Chondrocyte (in vitro differentiated cells): Measurements from ENCODE around the gene OLFML3. TPM values are rescaled to one million over a fixed set of nuclear protein-coding genes. Genes with fewer than 3 reads are reported as not detected.

Experiments
- DNase-seq: peaks from one replicate; pipeline ENCODE4 v3.0.0; 2021; ENCODE audit warnings: mixed read lengths, low spot score
- H3K27ac Mint-ChIP-seq: one replicate; pipeline ENCODE4 v1.8.0; 2021; ENCODE audit warnings: mild to moderate bottlenecking, moderate library complexity, mixed read lengths; ENCODE audit not compliant: unreplicated experiment
- H3K27me3 Mint-ChIP-seq: 2 replicates; pipeline ENCODE4 v1.8.0; 2021; ENCODE audit warnings: low read depth, mixed read lengths
- H3K36me3 Mint-ChIP-seq: 2 replicates; pipeline ENCODE4 v1.8.0; 2021; ENCODE audit warnings: low read depth, mixed read lengths
- H3K4me1 Mint-ChIP-seq: 2 replicates; pipeline ENCODE4 v1.8.0; 2021; ENCODE audit warnings: low read depth, mild to moderate bottlenecking, mixed read lengths
- H3K4me3 Mint-ChIP-seq: one replicate; pipeline ENCODE4 v1.8.0; 2021; ENCODE audit warnings: mild to moderate bottlenecking, moderate library complexity, mixed read lengths; ENCODE audit not compliant: unreplicated experiment
- H3K9me3 Mint-ChIP-seq: 2 replicates; pipeline ENCODE4 v1.8.0; 2021; ENCODE audit warnings: low read depth, mixed read lengths
- CTCF ChIP-seq: fragments of 200-600 bp; sonication (generic); IDR thresholded peaks from 2 replicates; pipeline ENCODE4 v1.5.0; 2021; ENCODE audit warnings: antibody characterized with exemption, mild to moderate bottlenecking, moderate library complexity
- total RNA-seq: library from RNA; stranded (reverse); gene quantifications from 3 replicates; pipeline ENCODE4 v1.2.1, GENCODE V29; 2021

The OLFML3 gene
- total RNA-seq, 1 donor from 2014 or later, result 33.1 TPM

DNA sequence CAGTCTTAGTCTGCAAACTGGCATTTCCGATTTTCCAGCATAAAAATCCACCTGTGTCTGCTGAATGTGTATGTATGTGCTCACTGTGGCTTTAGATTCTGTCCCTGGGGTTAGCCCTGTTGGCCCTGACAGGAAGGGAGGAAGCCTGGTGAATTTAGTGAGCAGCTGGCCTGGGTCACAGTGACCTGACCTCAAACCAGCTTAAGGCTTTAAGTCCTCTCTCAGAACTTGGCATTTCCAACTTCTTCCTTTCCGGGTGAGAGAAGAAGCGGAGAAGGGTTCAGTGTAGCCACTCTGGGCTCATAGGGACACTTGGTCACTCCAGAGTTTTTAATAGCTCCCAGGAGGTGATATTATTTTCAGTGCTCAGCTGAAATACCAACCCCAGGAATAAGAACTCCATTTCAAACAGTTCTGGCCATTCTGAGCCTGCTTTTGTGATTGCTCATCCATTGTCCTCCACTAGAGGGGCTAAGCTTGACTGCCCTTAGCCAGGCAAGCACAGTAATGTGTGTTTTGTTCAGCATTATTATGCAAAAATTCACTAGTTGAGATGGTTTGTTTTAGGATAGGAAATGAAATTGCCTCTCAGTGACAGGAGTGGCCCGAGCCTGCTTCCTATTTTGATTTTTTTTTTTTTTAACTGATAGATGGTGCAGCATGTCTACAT, 2.5 kb upstream of the OLFML3 start:
- no peak overlapping the region for H3K4me3 Mint-ChIP-seq
- DNase-seq, result no peak
- H3K27me3 Mint-ChIP-seq, result no peaks in the 10 kb centered on the region
- peak overlapping the region; percentile 59 for H3K27ac Mint-ChIP-seq
- H3K36me3 Mint-ChIP-seq, result peaks cover 11% of the 10 kb centered on the region
- H3K9me3 Mint-ChIP-seq, result no peaks in the 10 kb centered on the region
- peak; percentile 76 for TF ChIP-seq CTCF
- H3K4me1 Mint-ChIP-seq, result peaks cover 64% of the 10 kb centered on the region

- H3K27ac Mint-ChIP-seq, result no peak overlapping the region
- DNase-seq, result no peak
- H3K27me3 Mint-ChIP-seq, result no peaks in the 10 kb centered on the region
- H3K4me1 Mint-ChIP-seq, result peaks cover 75% of the 10 kb centered on the region
- TF ChIP-seq CTCF, result no peak
- H3K9me3 Mint-ChIP-seq, result no peaks in the 10 kb centered on the region
- peaks cover 5% of the 10 kb centered on the region for H3K36me3 Mint-ChIP-seq
- H3K4me3 Mint-ChIP-seq, result no peak overlapping the region
Observed at GRCh38 chr1:113977906-113978305, 1.4 kb upstream of the OLFML3 start.

DNA sequence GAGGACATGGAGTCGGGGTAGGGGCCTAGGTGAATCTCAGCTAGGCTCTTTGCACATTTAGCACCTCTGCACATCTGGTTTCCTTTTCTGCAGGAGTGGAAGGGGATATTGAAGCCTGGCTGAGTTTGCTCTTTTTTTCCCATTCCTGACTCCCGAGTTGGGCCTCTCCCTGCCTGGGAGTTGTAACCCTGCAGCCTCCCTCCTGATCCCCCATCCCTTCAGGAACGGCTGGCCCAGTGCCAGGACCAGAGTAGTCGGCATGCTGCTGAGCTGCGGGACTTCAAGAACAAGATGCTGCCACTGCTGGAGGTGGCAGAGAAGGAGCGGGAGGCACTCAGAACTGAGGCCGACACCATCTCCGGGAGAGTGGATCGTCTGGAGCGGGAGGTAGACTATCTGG, 836 bp downstream of the OLFML3 start:
- H3K4me3 Mint-ChIP-seq, result peak overlapping the region; percentile 55
- H3K4me1 Mint-ChIP-seq, result peaks cover 91% of the 10 kb centered on the region
- no peaks in the 10 kb centered on the region for H3K36me3 Mint-ChIP-seq
- no peak for DNase-seq
- H3K27ac Mint-ChIP-seq, result peak overlapping the region; percentile 62
- H3K27me3 Mint-ChIP-seq, result no peaks in the 10 kb centered on the region
- TF ChIP-seq CTCF, result no peak
- H3K9me3 Mint-ChIP-seq, result no peaks in the 10 kb centered on the region

DNA sequence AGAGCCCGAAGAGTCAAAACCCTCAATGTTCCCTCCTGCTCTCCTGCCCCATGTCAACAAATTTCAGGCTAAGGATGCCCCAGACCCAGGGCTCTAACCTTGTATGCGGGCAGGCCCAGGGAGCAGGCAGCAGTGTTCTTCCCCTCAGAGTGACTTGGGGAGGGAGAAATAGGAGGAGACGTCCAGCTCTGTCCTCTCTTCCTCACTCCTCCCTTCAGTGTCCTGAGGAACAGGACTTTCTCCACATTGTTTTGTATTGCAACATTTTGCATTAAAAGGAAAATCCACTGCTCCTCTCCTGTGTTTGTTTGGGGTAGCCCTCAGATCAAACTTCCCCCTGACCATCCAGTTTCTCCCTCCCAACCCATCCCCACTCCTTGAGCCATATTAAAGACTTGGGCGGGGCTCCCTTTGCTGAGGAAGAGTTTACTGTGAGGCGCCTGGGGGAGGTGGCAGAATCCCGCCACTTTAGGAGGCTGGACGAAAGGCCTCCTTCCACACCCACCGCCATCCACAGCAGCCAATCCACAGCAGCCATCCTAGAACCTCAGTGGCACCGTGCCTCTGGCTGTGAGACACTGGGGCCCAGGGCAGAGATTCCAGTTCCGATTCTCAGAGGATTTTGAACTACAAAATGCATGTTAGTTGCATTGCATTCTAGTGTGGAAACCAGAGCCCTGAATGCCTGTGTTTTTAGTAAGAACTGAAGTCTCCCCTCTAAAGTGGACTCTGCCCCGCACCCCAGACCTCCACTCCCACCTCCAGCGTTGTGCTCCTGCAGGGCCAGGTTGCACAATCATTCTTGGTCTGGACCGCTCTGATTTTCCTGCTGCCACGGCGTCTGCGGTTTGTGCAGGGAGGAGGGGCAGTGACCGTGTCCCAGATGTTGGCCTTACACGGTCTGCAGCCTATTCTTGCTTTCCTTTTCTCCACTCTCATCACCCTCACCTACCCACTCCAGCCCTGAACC, 3.0 kb downstream of the OLFML3 start:
- Mint-ChIP-seq H3K27me3 (no peaks in the 10 kb centered on the region), H3K4me1 (peaks cover 78% of the 10 kb centered on the region), H3K9me3 (no peaks in the 10 kb centered on the region), H3K27ac (peak overlapping the region; percentile 89), H3K36me3 (no peaks in the 10 kb centered on the region), H3K4me3 (peak overlapping the region; percentile 56)
- TF ChIP-seq CTCF, result no peak
- no peak for DNase-seq

DNA sequence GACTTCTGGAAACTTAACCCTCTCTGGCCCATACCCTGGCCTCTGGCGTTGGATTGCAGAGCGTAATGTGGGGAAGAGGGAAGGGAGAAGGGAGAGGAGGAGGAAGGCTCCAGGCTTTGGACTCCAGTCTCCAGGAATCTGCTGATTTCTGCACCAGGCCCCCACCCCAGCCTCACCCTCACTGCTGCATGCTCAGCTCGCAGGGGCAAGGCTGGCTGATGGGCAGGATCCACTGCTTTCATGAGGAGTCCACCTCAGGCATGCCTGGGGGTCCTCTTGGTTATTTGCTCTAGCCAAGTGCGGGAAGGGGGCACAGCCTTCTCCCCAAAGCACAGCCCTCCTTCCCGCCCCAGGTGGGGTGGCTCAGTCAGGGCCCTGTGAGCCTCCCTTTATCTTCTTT, 3.7 kb downstream of the OLFML3 start:
- Mint-ChIP-seq H3K9me3 (no peaks in the 10 kb centered on the region), H3K27ac (peak overlapping the region; percentile 89), H3K27me3 (no peaks in the 10 kb centered on the region), H3K4me3 (peak overlapping the region; percentile 56), H3K36me3 (no peaks in the 10 kb centered on the region), H3K4me1 (peaks cover 78% of the 10 kb centered on the region)
- no peak for TF ChIP-seq CTCF
- DNase-seq, result no peak
